Neuron (in vitro differentiated cells): Measurements from ENCODE around the gene SOCS4.
"Not testable (repeated sequence)": the region's sequence is repeated elsewhere in the genome, so short reads cannot be mapped to it uniquely, and the experiment has no call there.

Experiments used
- H2AFZ ChIP-seq: one replicate; pipeline ENCODE4 v1.6.1; 2013; ENCODE audit warnings: low read depth, mild to moderate bottlenecking, inconsistent platforms, low read length, moderate library complexity
- H3K27me3 ChIP-seq: one replicate; pipeline ENCODE4 v1.6.1; 2013; ENCODE audit warnings: low read length; ENCODE audit not compliant: insufficient read depth
- H3K36me3 ChIP-seq: one replicate; pipeline ENCODE4 v1.6.1; 2013; ENCODE audit warnings: low read length; ENCODE audit not compliant: insufficient read depth
- H3K4me1 ChIP-seq: one replicate; pipeline ENCODE4 v1.6.1; 2013; ENCODE audit warnings: low read length; ENCODE audit not compliant: insufficient read depth
- H3K4me3 ChIP-seq: 2 replicates; pipeline ENCODE4 v1.5.1; 2013; ENCODE audit warnings: mild to moderate bottlenecking, low read length, moderate library complexity
- H3K9me3 ChIP-seq: one replicate; pipeline ENCODE4 v1.6.1; 2013; ENCODE audit warnings: low read length

SOCS4 gene

GRCh38 chr14:55031190-55031589 is 4.2 kb downstream of the SOCS4 start:
- H2AFZ ChIP-seq, result no peak overlapping the region
- H3K36me3 ChIP-seq, result peaks cover 24% of the 10 kb centered on the region
- H3K4me3 ChIP-seq, result no peak overlapping the region
- no peaks in the 10 kb centered on the region for H3K27me3 ChIP-seq
- H3K9me3 ChIP-seq, result no peaks in the 10 kb centered on the region
- peaks cover 24% of the 10 kb centered on the region for H3K4me1 ChIP-seq

DNA sequence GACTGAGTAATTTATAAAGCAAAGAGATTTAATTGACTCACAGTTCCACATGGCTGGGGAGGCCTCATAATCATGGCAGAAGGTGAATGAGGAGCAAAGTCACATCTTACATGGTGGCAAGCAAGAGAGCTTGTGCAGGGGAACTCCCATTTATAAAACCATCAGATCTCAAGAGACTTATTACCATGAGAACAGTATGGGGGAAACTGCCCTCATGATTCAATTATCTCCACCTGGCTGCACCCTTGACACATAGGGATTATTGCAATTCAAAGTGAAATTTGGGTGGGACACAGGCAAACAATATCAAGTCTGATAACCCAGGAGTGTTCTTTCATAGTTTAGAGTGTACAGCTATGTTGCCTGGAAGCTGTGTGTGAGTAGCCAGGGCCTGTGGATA is 11.0 kb downstream of the SOCS4 start:
- not testable (repeated sequence) for H2AFZ ChIP-seq, H3K9me3 ChIP-seq, H3K4me1 ChIP-seq, H3K4me3 ChIP-seq, H3K27me3 ChIP-seq
- H3K36me3 ChIP-seq, result peaks cover 35% of the 10 kb centered on the region

GRCh38 chr14:55038708-55039107 is 11.7 kb downstream of the SOCS4 start:
- Histone ChIP-seq H3K4me1 (no peaks in the 10 kb centered on the region), H3K27me3 (no peaks in the 10 kb centered on the region), H3K9me3 (no peaks in the 10 kb centered on the region), H3K36me3 (peaks cover 40% of the 10 kb centered on the region), H3K4me3 (no peak overlapping the region), H2AFZ (no peak overlapping the region)

GRCh38 chr14:55043528-55043927 is 16.5 kb downstream of the SOCS4 start:
- Histone ChIP-seq H3K27me3 (no peaks in the 10 kb centered on the region), H3K36me3 (peaks cover 25% of the 10 kb centered on the region), H3K4me3 (no peak overlapping the region), H2AFZ (no peak overlapping the region), H3K4me1 (no peaks in the 10 kb centered on the region), H3K9me3 (no peaks in the 10 kb centered on the region)

GRCh38 chr14:55045087-55045486 is 18.1 kb downstream of the SOCS4 start:
- Histone ChIP-seq H2AFZ (no peak overlapping the region), H3K27me3 (no peaks in the 10 kb centered on the region), H3K4me1 (no peaks in the 10 kb centered on the region), H3K9me3 (no peaks in the 10 kb centered on the region), H3K4me3 (no peak overlapping the region), H3K36me3 (peaks cover 19% of the 10 kb centered on the region)

- Histone ChIP-seq H2AFZ (no peak overlapping the region), H3K4me1 (peaks cover 5% of the 10 kb centered on the region), H3K9me3 (no peaks in the 10 kb centered on the region), H3K4me3 (no peak overlapping the region), H3K36me3 (peaks cover 18% of the 10 kb centered on the region), H3K27me3 (no peaks in the 10 kb centered on the region)
These were observed 20.4 kb downstream of the SOCS4 start for GRCh38 chr14:55047301-55048053.

DNA sequence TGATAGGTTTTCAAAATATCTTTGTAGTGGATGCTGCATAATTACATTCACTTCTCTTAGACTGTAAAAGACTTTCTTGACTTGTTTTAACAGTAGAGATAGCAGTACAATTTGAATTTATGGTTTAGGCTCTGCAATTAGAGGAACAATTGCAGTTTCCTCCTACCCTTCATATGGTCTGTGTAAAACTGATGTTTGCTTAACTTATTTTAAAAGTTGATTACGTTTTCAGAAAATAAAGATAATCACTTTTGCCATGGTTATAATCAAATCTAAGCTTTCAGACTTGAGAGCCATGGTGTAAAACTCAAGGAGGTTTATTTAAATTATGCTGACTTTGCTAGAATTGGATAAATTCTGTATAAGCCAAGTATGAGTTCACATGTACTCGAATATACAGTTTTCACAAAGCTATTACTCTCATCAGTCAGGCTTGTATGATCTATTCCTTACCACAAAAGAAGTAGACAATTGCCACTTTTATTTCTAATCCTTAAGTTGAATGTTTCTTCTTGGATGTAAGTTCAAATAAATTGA is 21.9 kb downstream of the SOCS4 start:
- Histone ChIP-seq H3K4me3 (no peak overlapping the region), H3K36me3 (peaks cover 15% of the 10 kb centered on the region), H3K27me3 (no peaks in the 10 kb centered on the region), H2AFZ (no peak overlapping the region), H3K4me1 (peaks cover 16% of the 10 kb centered on the region), H3K9me3 (no peaks in the 10 kb centered on the region)

- Histone ChIP-seq H3K36me3 (peaks cover 29% of the 10 kb centered on the region), H3K4me3 (peak overlapping the region; percentile 87)
These were observed 24.1 kb downstream of the SOCS4 start for GRCh38 chr14:55051165-55051422.

DNA sequence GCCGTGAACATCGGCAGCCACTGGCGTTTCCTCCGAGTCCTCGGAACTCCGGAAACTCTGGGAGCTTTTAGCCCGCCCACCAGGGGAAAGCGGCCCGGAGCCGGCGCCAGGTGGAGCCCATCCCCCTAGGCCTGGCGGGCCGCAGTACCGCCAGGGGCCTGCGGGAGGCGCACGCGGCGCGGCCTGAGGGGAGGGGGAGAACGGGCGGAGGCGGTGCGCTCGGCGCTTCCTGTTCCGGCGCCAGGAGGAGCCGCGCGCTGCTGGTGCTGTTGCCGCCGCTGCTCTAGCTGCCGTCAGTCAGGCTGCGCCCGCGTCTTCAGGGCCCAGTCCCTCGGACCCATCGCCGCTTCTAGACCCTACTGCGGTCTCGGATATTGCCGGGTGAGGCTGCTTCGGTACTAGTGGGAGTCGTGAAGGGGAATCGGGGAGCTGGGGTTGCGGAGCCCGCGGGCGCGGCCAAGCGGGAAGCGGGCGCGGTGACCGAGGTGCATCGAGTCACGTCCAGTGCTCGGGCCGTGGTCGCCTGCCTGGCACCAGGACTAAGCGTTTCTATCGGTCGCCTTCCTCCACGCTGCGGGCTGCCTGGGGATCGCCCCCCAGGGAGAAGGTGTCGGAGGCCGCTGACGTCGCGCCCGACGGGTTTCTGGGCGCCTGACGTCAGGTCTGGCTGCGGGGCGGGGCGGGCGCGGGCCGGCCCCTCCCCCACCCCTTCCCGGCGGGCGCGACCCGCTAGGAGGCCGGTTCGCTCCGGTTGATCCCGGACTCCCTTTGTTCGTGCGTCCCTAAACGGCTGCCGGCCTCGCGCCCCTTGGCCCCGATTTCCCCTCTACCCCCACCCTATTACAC is 24.6 kb downstream of the SOCS4 start, which contains the start of gene MAPK1IP1L:
Gene MAPK1IP1L (plus strand): TSS at position 225 of the 846 bp plus-strand sequence. CDS start 10,037 bp downstream, outside the sequence.
- peak within 1 kb of the TSS; percentile 87 for H3K4me3 ChIP-seq
- H3K9me3 ChIP-seq, result peaks cover 9% of the 10 kb centered on the region
- peak within 1 kb of the TSS; percentile 44 for H2AFZ ChIP-seq
- H3K4me1 ChIP-seq, result peaks cover 16% of the 10 kb centered on the region
- H3K36me3 ChIP-seq, result peaks cover 32% of the 10 kb centered on the region
- H3K27me3 ChIP-seq, result no peaks in the 10 kb centered on the region

More at GRCh38 chr14:55051165-55051422, 24.1 kb downstream of the SOCS4 start:
- peaks cover 16% of the 10 kb centered on the region for H3K4me1 ChIP-seq
- H2AFZ ChIP-seq, result peak overlapping the region; percentile 44
- peaks cover 7% of the 10 kb centered on the region for H3K9me3 ChIP-seq
- H3K27me3 ChIP-seq, result no peaks in the 10 kb centered on the region

- peaks cover 16% of the 10 kb centered on the region for H3K4me1 ChIP-seq
- peaks cover 36% of the 10 kb centered on the region for H3K36me3 ChIP-seq
- H3K27me3 ChIP-seq, result no peaks in the 10 kb centered on the region
- H2AFZ ChIP-seq, result no peak overlapping the region
- H3K9me3 ChIP-seq, result peaks cover 9% of the 10 kb centered on the region
- H3K4me3 ChIP-seq, result peak overlapping the region; percentile 87
These were observed 25.4 kb downstream of the SOCS4 start for GRCh38 chr14:55052269-55052930.

GRCh38 chr14:55053018-55053417 is 26.0 kb downstream of the SOCS4 start:
- no peak overlapping the region for H2AFZ ChIP-seq
- peaks cover 42% of the 10 kb centered on the region for H3K36me3 ChIP-seq
- H3K4me3 ChIP-seq, result peak overlapping the region; percentile 87
- H3K9me3 ChIP-seq, result peaks cover 11% of the 10 kb centered on the region
- no peaks in the 10 kb centered on the region for H3K27me3 ChIP-seq
- peaks cover 16% of the 10 kb centered on the region for H3K4me1 ChIP-seq

- H2AFZ ChIP-seq, result no peak overlapping the region
- peaks cover 16% of the 10 kb centered on the region for H3K4me1 ChIP-seq
- peaks cover 47% of the 10 kb centered on the region for H3K36me3 ChIP-seq
- H3K27me3 ChIP-seq, result no peaks in the 10 kb centered on the region
- peaks cover 12% of the 10 kb centered on the region for H3K9me3 ChIP-seq
- H3K4me3 ChIP-seq, result peak overlapping the region; percentile 87
These were observed 26.5 kb downstream of the SOCS4 start for GRCh38 chr14:55053500-55053899.

DNA sequence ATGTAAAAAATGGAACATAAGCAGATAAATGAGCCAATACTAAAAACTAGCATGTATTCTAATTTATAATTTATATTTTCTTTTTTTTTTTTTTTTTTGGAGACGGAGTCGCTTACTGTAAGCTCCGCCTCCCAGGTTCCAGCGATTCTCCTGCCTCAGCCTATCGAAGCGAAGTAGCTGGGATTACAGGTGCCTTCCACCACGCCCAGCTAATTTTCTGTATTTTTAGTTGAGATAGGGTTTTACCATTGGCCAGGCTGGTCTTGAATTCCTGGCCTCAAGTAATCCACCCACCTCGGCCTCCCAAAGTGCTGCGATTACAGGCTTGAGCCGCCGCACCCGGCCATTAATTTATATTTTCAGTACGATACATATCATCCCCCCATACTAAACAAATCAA is 27.1 kb downstream of the SOCS4 start:
- no peak overlapping the region for H3K4me3 ChIP-seq
- peaks cover 51% of the 10 kb centered on the region for H3K36me3 ChIP-seq
- no peaks in the 10 kb centered on the region for H3K27me3 ChIP-seq
- H2AFZ ChIP-seq, result no peak overlapping the region
- H3K4me1 ChIP-seq, result peaks cover 16% of the 10 kb centered on the region
- H3K9me3 ChIP-seq, result peaks cover 12% of the 10 kb centered on the region
